ENCODE results near the gene TESMIN.

The TESMIN gene, protein sequence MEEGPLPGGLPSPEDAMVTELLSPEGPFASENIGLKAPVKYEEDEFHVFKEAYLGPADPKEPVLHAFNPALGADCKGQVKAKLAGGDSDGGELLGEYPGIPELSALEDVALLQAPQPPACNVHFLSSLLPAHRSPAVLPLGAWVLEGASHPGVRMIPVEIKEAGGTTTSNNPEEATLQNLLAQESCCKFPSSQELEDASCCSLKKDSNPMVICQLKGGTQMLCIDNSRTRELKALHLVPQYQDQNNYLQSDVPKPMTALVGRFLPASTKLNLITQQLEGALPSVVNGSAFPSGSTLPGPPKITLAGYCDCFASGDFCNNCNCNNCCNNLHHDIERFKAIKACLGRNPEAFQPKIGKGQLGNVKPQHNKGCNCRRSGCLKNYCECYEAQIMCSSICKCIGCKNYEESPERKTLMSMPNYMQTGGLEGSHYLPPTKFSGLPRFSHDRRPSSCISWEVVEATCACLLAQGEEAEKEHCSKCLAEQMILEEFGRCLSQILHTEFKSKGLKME

DNA sequence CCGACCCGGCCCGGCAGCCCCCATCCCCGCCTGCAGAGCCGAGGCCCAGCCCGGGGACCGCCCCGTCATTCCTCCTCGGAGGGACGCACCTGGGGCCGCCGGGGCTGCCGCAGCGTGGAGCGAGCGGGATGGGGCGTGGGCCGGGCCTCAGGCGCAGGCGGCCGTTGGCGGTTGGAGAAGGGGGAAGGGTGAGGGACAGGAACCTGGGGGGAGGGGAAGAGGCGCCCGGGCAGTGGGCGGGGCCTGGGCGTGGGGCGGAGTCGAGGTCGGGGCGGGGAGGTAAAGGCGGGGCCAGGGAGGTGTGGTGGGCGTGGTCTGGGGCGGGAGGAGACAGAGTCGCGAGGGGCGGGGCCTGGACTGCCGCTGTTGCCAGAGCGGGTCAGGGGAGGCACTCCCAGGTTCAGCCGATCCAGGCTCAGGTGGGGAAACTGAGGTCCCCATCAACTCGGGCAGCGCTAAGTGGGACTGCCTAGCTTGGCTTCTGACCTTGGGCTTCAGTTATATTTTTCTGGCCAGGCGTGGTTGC lies at the start of gene TESMIN:
Gene TESMIN, minus strand, starts transcription at position 190 of the 526 bp plus-strand sequence. CDS start 860 bp downstream, outside the sequence.
- DNase-seq (ENCODE audit: low read depth): peak; percentile 87

DNA sequence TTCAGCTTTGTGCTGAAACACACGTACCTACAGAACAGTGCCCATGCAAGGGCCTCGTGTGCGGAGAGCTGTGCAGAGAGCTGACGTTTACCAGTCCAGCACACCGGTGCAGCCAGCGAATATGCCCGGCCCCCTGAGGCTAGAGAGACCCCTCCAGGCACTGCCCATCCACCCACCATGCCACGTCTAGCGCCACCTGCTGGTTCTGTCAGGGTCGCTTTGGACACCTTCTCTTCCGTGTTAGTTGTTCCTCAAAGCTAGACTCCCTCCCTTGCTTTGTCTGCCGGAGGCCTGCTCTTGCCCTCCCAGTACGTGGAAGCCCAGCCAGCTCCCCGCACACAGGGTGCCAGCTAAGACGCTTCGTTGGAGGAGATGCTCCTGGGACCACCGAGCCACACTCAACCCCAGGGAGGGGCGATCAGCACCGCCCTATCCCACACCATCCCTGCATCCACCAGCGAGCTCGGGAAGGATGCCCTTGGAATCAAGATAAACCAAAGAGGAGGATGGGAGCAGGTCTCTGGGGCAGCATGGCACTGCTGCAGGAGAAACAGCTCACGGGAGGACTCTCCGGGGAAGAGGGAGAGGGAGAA lies 47.0 kb upstream of the TESMIN start:
- DNase-seq (ENCODE audit: low read depth): no peak

DNA sequence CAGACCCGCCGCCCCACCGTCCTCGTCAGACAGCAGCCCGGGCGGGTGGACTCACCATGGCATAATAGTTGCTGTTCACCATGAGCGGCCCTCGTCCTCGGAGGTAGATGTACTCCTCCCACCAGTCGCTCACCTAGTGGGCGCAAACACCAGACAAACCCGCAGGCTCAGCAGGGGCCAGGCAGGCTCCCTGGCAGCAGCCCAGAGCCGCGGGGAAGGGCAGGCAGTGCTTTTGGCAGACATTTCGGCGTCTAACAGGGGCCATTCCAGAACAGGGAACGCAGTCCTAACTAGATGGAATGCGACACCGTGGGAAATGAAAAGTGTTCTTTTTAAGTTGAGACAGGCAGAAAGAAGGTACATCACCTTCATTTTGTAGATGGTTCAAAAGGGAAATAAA lies 45.5 kb upstream of the TESMIN start:
- DNase-seq (ENCODE audit: low read depth): no peak

DNA sequence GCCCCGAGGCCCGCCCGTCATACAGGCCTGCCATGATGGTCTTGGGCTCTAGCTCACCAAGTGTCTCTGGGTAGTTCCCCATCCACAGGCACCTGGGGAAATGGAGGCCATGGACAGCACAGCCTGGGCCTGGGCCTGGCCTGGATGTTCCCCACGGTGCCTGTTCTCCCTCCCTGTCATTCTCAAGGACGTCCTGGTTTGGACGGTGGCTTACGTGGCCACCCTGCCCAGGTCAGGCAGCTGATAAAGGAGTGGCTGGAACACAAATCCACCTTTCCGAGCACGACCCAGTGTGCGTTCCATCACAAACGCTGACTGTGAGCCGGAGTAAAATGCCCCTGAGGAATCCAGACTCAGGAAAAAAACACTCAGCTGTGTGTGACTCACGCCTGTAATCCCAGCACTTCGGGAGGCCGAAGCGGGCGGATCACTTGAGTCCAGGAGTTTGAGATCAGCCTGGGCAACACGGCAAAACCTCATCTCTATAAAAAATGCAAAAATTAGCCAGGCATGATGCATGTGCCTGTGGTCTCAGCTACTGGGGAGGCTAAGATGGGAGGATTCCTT lies 41.2 kb upstream of the TESMIN start:
- no peak for DNase-seq (ENCODE audit: low read depth)

DNA sequence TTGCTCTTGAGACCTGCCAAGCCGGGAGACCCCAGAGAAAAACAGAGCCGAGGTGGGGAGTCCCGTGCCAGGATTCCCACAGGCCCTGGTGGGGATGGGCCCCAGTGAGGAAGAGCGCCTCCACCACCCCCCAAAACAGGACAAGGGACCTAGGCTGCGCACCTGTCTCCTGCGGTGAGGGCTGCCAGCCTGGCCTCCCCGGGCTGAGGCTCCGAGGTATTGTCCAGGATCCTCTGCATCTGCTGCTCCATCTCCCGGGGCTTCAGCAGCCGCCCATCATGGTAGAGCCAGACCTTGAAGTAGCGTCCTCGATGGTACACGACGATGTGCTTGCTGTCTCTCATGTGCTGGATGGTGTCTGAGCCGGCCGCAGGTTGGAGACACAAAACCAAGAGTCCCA lies 33.3 kb upstream of the TESMIN start:
- no peak for DNase-seq (ENCODE audit: low read depth)

DNA sequence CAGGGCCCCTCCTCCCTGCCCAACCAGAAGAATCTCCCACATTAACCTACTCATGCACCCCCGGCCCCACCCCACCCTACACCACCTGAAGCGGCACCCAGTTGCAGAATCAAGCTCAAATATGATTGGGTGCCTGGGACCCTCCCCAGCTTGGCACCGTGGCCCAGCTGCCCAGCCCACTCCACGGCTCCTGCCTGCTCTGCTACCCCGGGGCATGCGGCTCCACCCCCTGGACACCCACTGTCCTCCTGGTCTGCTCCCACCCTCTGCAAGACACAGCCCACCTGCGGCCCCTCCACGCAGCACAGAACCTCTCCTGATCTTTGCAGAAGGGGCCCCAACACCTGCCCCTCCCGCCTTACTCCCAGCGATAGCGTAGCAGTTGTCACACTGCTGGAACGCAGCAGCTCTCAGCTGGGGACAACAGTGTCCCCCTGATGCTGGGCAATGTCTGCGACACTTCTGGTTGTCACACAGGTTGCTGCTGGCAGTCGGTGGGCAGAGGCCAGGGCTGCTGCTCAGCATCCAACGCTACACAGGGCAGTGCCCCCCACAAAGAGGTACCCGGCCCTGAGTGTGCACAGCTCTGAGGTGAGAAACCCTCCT lies 32.0 kb upstream of the TESMIN start:
- DNase-seq (ENCODE audit: low read depth): no peak

DNA sequence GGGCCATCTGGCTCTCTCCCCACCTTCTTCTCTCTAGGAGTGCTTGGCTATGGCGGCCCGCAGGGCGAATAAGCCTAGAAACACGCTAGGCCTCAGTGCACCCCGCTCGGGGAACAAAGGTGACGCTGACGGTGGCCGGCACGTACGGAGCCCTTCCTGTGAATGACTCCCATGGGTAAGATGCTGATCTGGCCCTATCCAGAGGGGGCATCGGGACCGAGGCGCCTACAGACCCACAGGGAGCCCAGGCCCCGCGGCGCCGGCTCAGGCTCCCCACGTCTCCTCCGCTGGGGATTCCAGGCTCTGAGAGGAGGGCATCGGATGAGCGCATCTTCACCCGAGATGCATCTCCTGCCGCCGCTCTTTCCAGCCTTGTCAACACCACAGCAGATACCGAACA lies 31.4 kb upstream of the TESMIN start:
- no peak for DNase-seq (ENCODE audit: low read depth)

DNA sequence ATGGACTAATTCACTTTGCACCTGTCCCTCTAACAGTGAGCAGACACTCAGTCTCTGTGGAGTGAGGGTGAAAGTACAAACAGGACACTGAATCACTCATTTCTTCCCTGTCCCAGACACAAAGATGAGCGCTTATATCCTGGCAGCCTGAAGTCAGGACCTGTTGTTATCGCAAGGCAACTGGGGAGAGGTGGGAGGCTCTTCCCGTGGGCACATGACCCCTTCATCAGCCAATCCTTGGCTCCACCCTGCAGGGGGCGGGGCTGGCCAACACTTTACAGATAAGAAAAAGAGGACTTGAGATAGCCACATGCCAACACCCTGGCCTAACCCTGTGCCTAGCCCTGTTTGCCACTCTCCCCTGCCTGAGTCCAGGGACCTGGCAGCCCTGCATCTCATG lies 29.5 kb upstream of the TESMIN start:
- DNase-seq (ENCODE audit: low read depth): no peak

DNA sequence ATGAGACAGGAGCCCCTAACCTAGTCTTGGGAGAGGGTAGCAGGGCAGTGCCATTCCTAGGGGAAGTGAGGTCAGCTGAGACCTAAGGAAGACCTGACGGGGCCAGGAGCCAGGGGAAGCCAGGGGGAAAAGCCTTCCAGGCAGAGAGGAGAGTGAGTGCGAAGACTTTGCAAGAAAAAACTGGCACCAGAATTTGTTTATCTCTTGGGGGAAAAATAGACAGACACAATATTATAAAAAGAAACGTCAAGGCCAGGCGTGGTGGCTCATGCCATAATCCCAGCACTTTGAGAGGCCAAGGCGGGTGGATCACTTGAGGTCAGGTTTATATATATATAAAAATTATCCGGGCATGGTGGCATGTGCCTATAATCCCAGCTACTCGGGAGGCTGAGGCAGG lies 26.9 kb upstream of the TESMIN start:
- DNase-seq (ENCODE audit: low read depth): no peak

DNA sequence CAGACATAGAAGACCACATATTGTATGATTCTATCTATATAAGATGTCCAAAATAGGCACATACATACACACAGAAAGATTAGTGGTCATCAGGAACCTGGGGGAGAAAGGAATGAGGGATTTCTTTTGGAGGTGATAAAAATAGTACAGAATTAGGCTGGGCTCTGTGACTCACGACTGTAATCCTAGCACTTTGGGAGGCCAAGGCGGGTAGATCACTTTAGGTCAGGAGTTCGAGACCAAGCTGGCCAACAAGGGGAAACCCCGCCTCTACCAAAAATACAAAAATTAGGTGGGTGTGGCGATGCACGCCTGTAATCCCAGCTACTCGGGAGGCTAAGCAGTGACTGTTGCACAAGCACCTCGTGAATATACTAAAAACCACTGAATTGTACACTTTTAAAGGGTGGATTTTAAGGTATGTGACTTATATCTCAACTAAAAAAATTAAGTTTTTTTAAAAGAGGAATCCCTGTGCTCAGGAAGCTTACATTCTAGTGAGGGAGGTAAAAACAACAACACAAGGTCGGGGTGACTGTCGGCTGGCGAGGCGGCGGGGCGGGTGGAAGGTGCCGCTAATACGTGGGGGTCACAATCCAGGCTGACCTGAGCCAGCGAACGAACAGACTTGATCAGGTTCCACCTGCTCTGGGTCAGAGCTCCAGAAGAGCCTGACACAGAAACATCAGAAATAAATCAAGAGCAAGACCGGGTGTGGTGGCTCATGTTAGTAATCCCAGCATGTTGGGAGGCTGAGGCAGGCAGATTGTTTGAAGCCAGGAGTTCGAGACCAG lies 25.3 kb upstream of the TESMIN start:
- no peak for DNase-seq (ENCODE audit: low read depth)

DNA sequence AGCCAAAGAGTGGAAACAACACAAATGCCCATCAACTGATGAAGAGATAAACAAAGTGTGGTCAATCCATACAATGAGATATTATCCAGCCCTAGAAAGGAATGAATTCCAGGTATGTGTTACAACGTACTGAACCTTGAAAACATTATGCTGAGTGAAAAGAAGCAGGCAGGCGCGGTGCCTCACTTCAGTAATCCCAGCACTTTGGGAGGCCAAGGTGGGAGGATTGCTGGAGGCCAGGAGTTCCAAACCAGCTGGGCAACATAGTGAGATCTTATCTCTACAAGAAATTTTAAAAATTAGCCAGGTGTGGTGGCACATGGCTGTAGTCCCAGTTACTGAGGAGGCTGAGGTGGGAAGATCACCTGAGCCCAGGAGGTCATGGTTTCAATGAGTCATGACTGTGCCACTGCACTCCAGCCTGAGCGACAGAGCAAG lies 24.6 kb upstream of the TESMIN start:
- DNase-seq (ENCODE audit: low read depth): no peak

DNA sequence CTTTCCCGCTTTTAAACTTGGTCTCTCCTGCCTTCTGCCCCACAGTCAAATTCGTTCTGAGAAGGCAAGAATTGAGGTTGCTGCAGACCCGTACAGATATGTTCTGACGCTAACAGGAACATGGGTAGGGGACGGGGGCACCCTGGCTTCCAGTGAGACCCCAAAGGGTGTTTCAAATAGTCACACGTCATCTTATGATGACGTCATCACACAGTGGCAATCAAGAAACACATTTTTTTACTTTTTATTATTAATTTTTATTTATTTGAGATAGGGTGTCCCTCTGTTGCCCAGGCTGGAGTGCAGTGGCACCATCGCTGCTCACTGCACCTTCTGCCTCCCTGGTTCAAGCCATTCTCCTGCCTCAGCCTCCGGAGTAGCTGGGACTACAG lies 22.9 kb upstream of the TESMIN start:
- DNase-seq (ENCODE audit: low read depth): no peak

DNA sequence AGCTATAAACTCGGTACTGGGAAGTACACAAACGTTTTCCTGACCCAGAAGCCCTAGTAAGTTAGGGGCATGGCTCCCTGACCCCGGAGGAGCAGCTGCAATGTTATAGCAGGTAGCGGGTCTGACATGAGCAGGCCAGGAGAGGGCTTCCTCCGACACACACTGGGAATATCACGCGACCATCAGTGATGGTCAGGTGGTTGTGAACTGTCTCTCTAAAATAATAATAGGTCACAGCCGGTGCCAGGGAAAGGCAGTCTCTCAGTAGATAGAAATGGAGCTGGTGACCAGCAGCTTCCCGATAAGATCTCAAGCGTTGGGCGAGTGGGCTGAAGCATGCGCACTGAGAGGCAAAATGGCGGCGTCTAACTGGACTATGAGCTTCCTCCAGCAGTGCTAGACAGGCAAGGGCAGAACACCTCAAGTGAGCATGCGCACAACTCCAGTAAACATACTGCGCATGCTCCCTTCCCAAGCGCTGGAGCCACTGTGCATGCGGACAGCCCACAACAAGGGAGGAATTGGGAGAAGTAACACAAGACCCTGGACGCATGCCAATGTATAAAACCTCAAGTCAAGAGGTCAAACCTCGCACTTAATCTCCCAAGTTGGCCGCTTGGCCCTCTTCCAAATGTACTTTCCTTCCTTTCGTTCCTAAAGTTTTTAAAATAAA lies 22.3 kb upstream of the TESMIN start:
- DNase-seq (ENCODE audit: low read depth): no peak

DNA sequence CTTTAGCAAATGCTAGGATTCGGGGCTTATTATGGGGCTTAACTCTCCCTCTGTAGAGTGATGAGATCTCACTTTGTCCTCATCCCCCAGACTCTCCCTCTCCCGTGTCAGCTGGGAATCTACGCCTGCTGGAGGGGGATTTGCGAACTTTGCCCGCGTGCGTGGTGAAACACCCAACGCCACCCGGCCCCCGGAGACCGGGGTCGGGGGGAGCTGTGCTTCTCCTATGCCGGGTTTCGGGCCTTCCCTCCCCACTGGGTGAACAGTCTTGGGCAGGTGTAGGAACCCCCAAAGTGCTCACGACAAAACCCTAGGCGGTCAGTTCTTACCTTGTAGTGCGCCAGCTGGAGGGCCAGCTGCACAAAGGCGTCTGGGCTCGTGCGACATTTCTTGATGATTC lies 21.6 kb upstream of the TESMIN start:
- no peak for DNase-seq (ENCODE audit: low read depth)

DNA sequence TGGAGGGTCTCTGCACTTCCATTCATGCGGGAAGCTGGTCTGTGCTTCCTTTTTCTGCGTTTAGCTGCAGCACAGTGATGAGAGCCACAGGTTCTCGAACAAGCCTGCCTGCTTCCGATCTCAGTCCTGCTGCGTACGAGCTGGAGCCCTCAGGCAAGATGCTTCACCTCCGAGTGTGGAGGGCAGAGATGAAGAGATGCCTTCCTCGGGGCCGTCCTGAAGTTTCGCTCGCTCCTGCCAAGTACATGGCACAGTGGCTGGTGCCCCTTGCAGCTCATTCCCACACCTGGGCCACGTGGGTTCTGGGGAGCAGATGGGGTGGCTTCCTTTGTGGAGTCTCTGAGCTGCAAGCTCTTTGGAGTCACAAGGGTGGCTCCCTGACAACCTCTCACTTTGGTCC lies 19.5 kb upstream of the TESMIN start:
- no peak for DNase-seq (ENCODE audit: low read depth)

DNA sequence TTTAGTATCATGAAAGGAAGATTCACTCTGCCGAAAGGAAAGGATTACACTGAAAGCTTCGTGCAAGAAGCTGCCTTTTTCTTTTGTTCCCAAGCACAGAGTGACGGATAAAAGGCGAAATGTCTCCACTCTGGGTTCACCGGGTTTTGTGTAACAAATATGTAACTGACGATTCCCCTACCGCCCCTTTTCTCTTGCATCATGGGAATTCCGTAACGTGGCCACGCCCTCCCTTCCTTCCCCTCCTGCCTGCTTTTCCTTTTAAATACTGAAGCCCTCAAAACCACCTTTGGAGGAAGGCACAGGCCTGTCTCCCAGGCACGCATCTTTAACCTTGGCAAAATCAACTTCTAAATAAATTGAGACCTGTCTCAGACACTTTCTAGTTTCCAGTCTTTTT lies 16.4 kb upstream of the TESMIN start:
- no peak for DNase-seq (ENCODE audit: low read depth)

DNA sequence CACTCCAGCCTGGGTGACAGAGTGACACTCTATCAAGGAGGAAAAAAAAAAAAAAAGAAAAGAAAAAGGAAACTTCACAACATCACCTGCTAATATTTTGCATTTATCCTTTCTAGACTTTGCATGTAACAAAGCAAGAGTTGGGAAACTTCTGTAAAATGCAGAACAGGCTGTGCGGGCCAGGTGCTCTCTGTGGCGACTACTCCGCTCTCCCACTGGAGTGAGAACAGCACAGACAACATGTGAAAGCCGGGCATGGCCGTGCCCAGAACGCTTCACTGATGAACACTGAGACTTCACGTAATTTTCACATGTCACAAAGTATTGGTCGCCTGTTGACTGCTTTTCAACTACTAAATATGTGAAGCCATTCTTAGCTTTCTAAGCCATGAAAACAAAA lies 15.5 kb upstream of the TESMIN start:
- DNase-seq (ENCODE audit: low read depth): no peak

DNA sequence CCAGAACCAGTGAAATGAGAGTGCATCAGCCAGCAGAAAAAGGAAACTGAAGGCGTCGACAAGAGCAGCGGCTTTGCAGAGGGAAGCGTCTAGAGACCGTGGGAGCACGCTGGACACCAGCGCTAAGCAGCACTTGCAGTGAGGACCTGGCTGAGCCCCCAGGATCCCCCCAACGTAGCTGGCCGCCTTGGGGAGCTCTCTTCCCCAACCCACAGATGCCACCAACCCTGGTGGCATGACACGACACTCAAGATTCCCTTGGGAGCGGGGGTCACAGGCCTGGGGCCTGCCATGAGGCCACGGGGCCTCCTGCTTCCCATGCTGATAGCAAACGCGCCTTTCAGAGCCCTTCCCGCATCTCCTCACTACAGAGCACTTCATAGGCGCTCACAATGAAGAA lies 13.4 kb upstream of the TESMIN start:
- no peak for DNase-seq (ENCODE audit: low read depth)

DNA sequence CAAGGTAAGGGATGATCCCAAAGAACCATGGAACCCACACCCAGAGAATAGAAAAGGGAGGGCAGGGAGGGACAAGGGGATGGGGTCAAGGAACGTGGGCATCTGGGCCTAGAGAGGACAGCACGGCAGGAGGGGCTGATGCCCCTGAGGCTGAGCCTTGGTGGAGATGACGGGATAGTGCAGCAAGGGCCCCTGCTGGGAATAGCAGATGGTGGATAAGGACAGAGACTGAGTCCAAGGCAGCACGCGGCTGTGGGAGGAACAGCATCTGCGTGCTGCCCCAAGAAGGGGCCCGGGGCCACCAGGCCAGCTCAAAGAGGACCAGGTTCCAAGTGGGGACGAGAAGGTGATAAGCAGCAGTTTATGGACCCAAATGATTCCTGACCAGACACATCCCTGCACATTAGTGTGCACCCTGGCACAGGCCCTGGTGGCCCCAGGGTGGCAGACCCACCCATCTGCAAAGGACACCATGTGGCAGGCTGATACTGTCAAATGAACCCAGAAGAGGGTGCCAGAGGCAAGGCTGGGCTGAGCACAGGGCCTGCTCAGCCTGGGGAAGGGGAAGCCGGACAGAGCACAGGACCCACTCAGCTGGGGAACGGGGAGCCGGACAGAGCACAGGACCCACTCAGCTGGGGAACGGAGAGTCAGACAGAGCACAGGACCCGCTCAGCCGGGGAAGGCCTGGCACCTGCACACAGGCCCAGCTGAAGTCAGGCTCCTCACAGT lies 12.8 kb upstream of the TESMIN start:
- no peak for DNase-seq (ENCODE audit: low read depth)

DNA sequence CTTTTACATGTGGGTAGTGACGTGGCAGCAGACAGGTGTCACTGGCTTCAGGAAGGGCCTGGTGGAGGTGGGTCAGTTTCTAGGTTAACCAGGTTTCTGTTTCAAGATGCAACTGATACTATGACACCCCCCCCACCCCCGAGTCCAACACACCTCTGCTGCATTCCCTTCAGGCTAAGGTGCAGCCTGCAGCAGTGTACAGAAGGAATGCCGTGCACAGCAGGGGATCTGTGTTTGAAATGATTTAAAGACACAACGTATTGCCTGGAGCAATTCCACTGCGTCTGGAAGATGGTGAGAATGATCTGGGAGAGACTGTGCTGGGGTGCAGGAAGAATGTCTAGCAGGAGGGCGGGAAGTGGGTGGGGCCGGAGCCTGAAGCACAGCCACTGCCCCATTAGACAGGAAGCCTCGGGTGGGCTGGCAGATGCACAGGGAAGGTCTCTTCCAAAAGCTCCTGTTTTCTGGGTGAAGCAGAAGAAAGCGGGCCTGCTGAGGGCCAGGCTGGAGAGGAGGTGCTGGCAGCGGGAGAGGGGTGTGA lies 11.9 kb upstream of the TESMIN start:
- DNase-seq (ENCODE audit: low read depth): no peak

Data from activated T-helper 9 cell treated with anti-CD3 and anti-CD28 coated beads, Interleukin-2, amount 50 U/mL, for 16 hours (primary cell).